ENCODE measurements around the gene EPB41L4A.

DNA sequence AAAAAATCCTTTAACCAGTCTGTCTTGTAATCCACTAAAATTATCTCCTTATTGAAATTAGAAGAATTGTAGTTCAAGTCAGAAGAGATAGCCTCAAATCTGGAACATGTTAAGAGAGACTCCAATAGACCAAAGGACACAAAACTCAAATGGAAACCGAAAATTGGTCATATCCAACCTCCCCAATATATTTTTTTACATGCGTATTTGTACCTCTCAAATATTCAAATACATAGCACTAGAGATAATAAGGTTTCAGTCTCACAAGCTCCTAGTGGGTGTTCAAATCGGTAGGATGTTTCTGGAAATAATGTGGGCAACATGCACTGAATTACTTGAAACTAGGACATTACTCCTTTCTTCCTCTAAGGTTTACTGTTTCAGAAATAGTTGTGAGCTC lies 33.5 kb downstream of the EPB41L4A start:
- TF ChIP-seq, protein P1, sequence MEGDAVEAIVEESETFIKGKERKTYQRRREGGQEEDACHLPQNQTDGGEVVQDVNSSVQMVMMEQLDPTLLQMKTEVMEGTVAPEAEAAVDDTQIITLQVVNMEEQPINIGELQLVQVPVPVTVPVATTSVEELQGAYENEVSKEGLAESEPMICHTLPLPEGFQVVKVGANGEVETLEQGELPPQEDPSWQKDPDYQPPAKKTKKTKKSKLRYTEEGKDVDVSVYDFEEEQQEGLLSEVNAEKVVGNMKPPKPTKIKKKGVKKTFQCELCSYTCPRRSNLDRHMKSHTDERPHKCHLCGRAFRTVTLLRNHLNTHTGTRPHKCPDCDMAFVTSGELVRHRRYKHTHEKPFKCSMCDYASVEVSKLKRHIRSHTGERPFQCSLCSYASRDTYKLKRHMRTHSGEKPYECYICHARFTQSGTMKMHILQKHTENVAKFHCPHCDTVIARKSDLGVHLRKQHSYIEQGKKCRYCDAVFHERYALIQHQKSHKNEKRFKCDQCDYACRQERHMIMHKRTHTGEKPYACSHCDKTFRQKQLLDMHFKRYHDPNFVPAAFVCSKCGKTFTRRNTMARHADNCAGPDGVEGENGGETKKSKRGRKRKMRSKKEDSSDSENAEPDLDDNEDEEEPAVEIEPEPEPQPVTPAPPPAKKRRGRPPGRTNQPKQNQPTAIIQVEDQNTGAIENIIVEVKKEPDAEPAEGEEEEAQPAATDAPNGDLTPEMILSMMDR (IDR thresholded peaks at IDR 0.05; ENCODE audit: low read depth, low read length, poor library complexity, severe bottlenecking), result no peak
- TF ChIP-seq EZH2phosphoT487 (IDR thresholded peaks at IDR 0.05; ENCODE audit: borderline replicate concordance, low read length), result no peak

Measured in DOHH2 (cell line).